Endothelial cell (in vitro differentiated cells): Measurements from ENCODE around the gene XG. TPM values are rescaled to one million over a fixed set of nuclear protein-coding genes. Genes with fewer than 3 reads are reported as not detected.
"Not testable (repeated sequence)": the region's sequence is repeated elsewhere in the genome, so short reads cannot be mapped to it uniquely, and the experiment has no call there.

Experiments
- DNase-seq: peaks from one replicate; pipeline ENCODE4 v3.0.0; 2021; ENCODE audit warnings: low spot score
- H3K27ac Mint-ChIP-seq: one replicate; pipeline ENCODE4 v1.8.0; 2021; ENCODE audit warnings: mixed read lengths, inconsistent platforms; ENCODE audit not compliant: unreplicated experiment
- H3K27me3 Mint-ChIP-seq: one replicate; pipeline ENCODE4 v1.8.0; 2021; ENCODE audit warnings: mild to moderate bottlenecking, moderate library complexity, mixed read lengths, inconsistent platforms; ENCODE audit not compliant: unreplicated experiment
- H3K36me3 Mint-ChIP-seq: one replicate; pipeline ENCODE4 v1.8.0; 2021; ENCODE audit warnings: mild to moderate bottlenecking, low read depth, mixed read lengths, inconsistent platforms; ENCODE audit not compliant: unreplicated experiment
- H3K4me1 Mint-ChIP-seq: one replicate; pipeline ENCODE4 v1.8.0; 2021; ENCODE audit warnings: mild to moderate bottlenecking, mixed read lengths, inconsistent platforms; ENCODE audit not compliant: unreplicated experiment
- H3K4me3 Mint-ChIP-seq: one replicate; pipeline ENCODE4 v1.8.0; 2021; ENCODE audit warnings: mild to moderate bottlenecking, mixed read lengths, inconsistent platforms; ENCODE audit not compliant: unreplicated experiment
- H3K9me3 Mint-ChIP-seq: one replicate; pipeline ENCODE4 v1.8.0; 2021; ENCODE audit warnings: mixed read lengths, inconsistent platforms; ENCODE audit not compliant: unreplicated experiment
- long read RNA-seq: library from polyadenylated mRNA; unstranded; transcript quantifications from one replicate; pipeline ENCODE4 v2.0.0, GENCODE V29; 2020; ENCODE audit not compliant: unreplicated experiment
- total RNA-seq: library from RNA; stranded (reverse); fragmentation: NEBNext Ultra II Directional; extraction: Animal tissue kit (Norgen Biotek cat#: 25700); gene quantifications from one replicate; pipeline ENCODE4 v1.2.1, GENCODE V29; 2021; ENCODE audit not compliant: unreplicated experiment
- TF ChIP-seq, protein P1 (sequence below): fragments of 200-600 bp; sonication (generic); IDR thresholded peaks from one replicate; pipeline ENCODE4 v1.5.0; 2021; ENCODE audit warnings: antibody characterized with exemption; ENCODE audit not compliant: unreplicated experiment

Gene XG, protein sequence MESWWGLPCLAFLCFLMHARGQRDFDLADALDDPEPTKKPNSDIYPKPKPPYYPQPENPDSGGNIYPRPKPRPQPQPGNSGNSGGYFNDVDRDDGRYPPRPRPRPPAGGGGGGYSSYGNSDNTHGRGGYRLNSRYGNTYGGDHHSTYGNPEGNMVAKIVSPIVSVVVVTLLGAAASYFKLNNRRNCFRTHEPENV
- 0.18 TPM for total RNA-seq
- long read RNA-seq: 0 reads

GRCh38 chrX:2751874-2752300, at the start of gene XG:
XG (plus strand) TSS chrX:2752040; CDS start chrX:2752275, 235 bp downstream.
- H3K9me3 Mint-ChIP-seq, H3K36me3 Mint-ChIP-seq, H3K27ac Mint-ChIP-seq, H3K4me1 Mint-ChIP-seq, H3K27me3 Mint-ChIP-seq, DNase-seq: not testable (repeated sequence)
- H3K4me3 Mint-ChIP-seq: peak within 1 kb of the TSS; percentile 31

DNA sequence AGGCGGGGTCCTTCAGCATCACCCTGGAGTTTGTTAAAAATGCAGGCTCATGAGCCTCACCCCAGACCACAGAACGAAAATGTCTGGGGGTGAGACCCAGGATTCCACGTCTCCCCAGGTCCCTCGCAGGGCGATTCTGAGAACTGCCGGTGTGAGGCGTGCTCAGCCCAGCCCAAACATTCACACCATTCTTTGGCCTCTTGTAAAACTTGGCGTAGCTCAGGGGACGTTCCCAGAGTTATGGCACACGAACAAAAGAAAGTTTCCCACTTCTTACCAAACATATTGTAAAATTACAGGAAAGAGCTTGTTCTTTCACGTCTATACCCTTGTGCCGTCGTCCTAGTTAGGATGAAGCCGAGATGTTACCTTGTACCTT, 47.9 kb upstream of the XG start:
- peak overlapping the region; percentile 27 for H3K4me3 Mint-ChIP-seq
- peaks cover 76% of the 10 kb centered on the region for H3K4me1 Mint-ChIP-seq
- H3K27ac Mint-ChIP-seq: peak overlapping the region; percentile 88
- H3K27me3 Mint-ChIP-seq: peaks cover 29% of the 10 kb centered on the region
- H3K9me3 Mint-ChIP-seq: no peaks in the 10 kb centered on the region
- no peak for DNase-seq
- peaks cover 55% of the 10 kb centered on the region for H3K36me3 Mint-ChIP-seq
- TF ChIP-seq, protein P1, sequence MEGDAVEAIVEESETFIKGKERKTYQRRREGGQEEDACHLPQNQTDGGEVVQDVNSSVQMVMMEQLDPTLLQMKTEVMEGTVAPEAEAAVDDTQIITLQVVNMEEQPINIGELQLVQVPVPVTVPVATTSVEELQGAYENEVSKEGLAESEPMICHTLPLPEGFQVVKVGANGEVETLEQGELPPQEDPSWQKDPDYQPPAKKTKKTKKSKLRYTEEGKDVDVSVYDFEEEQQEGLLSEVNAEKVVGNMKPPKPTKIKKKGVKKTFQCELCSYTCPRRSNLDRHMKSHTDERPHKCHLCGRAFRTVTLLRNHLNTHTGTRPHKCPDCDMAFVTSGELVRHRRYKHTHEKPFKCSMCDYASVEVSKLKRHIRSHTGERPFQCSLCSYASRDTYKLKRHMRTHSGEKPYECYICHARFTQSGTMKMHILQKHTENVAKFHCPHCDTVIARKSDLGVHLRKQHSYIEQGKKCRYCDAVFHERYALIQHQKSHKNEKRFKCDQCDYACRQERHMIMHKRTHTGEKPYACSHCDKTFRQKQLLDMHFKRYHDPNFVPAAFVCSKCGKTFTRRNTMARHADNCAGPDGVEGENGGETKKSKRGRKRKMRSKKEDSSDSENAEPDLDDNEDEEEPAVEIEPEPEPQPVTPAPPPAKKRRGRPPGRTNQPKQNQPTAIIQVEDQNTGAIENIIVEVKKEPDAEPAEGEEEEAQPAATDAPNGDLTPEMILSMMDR: no peak

GRCh38 chrX:2705046-2705832, 46.6 kb upstream of the XG start:
- no peak for DNase-seq
- Mint-ChIP-seq H3K4me3 (peak overlapping the region; percentile 2), H3K27me3 (peaks cover 30% of the 10 kb centered on the region), H3K9me3 (no peaks in the 10 kb centered on the region), H3K36me3 (peaks cover 50% of the 10 kb centered on the region), H3K4me1 (peaks cover 87% of the 10 kb centered on the region), H3K27ac (peak overlapping the region; percentile 58)
- TF ChIP-seq, protein P1: no peak

- H3K27ac Mint-ChIP-seq: peak overlapping the region; percentile 98
- H3K4me3 Mint-ChIP-seq: no peak overlapping the region
- peak; percentile 37 for DNase-seq
- TF ChIP-seq, protein P1: no peak
- H3K9me3 Mint-ChIP-seq: no peaks in the 10 kb centered on the region
- peaks cover 34% of the 10 kb centered on the region for H3K36me3 Mint-ChIP-seq
- peaks cover 25% of the 10 kb centered on the region for H3K27me3 Mint-ChIP-seq
- H3K4me1 Mint-ChIP-seq: peaks cover 74% of the 10 kb centered on the region
Measured at GRCh38 chrX:2707334-2707760, 44.5 kb upstream of the XG start.

DNA sequence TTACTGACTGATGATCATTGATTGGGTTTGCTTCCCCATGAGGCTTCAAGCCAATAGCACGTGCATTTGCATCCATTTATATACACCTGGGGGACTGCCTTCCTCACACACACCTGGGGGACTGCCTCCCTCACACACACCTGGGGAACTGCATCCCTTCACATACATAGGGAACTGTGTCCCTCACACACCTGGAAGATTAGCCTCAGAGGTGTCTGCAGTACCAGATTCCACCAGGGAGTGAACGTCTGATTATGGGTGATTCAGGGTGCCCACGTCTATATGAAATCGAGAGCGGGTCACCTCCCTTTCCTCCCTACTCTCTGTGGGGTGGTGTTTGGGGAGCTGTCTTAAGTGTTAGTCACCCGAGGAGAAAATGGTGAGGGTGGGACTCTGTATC, 43.8 kb upstream of the XG start:
- peaks cover 71% of the 10 kb centered on the region for H3K4me1 Mint-ChIP-seq
- no peak for DNase-seq
- peaks cover 31% of the 10 kb centered on the region for H3K36me3 Mint-ChIP-seq
- H3K9me3 Mint-ChIP-seq: no peaks in the 10 kb centered on the region
- TF ChIP-seq, protein P1: no peak
- peak overlapping the region; percentile 98 for H3K27ac Mint-ChIP-seq
- H3K4me3 Mint-ChIP-seq: peak overlapping the region; percentile 76
- H3K27me3 Mint-ChIP-seq: peaks cover 23% of the 10 kb centered on the region
